Activated T-cell treated with anti-CD3 and anti-CD28 coated beads, Interleukin-2, amount 50 U/mL, for 4 hours (primary cell): ENCODE results near the gene MUS81. TPM values are rescaled to one million over a fixed set of nuclear protein-coding genes. Genes with fewer than 3 reads are reported as not detected.

ENCODE experiments used
- ATAC-seq, 2 donors: fragments of 200-7000 bp; cut with Tn5 transposase; one replicate each; pipeline ENCODE4 v1.10.0; 2021
- DNase-seq: peaks from one replicate; pipeline ENCODE4 v3.0.0-alpha.2; 2020
- H3K27me3 Mint-ChIP-seq: one replicate; pipeline ENCODE4 v1.8.0; 2021; ENCODE audit warnings: low read depth, mixed read lengths
- H3K36me3 Mint-ChIP-seq: one replicate; pipeline ENCODE4 v1.8.0; 2022; ENCODE audit warnings: mixed read lengths; ENCODE audit not compliant: insufficient read depth
- H3K4me1 Mint-ChIP-seq: one replicate; pipeline ENCODE4 v1.8.0; 2021; ENCODE audit warnings: low read depth, mixed read lengths
- H3K4me3 Mint-ChIP-seq: one replicate; pipeline ENCODE4 v1.8.0; 2021; ENCODE audit warnings: mild to moderate bottlenecking, moderate library complexity, mixed read lengths
- H3K9me3 Mint-ChIP-seq: one replicate; pipeline ENCODE4 v1.8.0; 2021; ENCODE audit warnings: mixed read lengths
- total RNA-seq, 3 donors: library from RNA; stranded (reverse); gene quantifications; one replicate each; pipeline ENCODE4 v1.2.1, GENCODE V29; 2021

MUS81 gene
- total RNA-seq, 3 donors from 2014 or later = 60.8 to 72.9 (median 60.8) TPM

GRCh38 chr11:65862191-65862735 lies 2.0 kb downstream of the MUS81 start:
- Mint-ChIP-seq H3K36me3 (peaks cover 13% of the 10 kb centered on the region), H3K4me3 (peak overlapping the region; percentile 89), H3K9me3 (no peaks in the 10 kb centered on the region)

GRCh38 chr11:65862941-65863888 lies 3.0 kb downstream of the MUS81 start:
- ATAC-seq = no peak
- Mint-ChIP-seq H3K4me3 (peak overlapping the region; percentile 89), H3K27me3 (no peaks in the 10 kb centered on the region), H3K4me1 (peaks cover 34% of the 10 kb centered on the region), H3K9me3 (no peaks in the 10 kb centered on the region), H3K36me3 (peaks cover 15% of the 10 kb centered on the region)
- DNase-seq = no peak

More at GRCh38 chr11:65862191-65862735, 2.0 kb downstream of the MUS81 start:
- ATAC-seq (no peak), DNase-seq (no peak)
- peaks cover 35% of the 10 kb centered on the region for H3K4me1 Mint-ChIP-seq
- H3K27me3 Mint-ChIP-seq = no peaks in the 10 kb centered on the region

- H3K4me1 Mint-ChIP-seq = peaks cover 26% of the 10 kb centered on the region
- no peaks in the 10 kb centered on the region for H3K27me3 Mint-ChIP-seq
- no peak overlapping the region for H3K4me3 Mint-ChIP-seq
- peaks cover 15% of the 10 kb centered on the region for H3K36me3 Mint-ChIP-seq
- ATAC-seq (no peak), DNase-seq (no peak)
- no peaks in the 10 kb centered on the region for H3K9me3 Mint-ChIP-seq
Observed at GRCh38 chr11:65863889-65864705, 3.9 kb downstream of the MUS81 start.

GRCh38 chr11:65864706-65865471 lies 4.7 kb downstream of the MUS81 start:
- Mint-ChIP-seq H3K27me3 (no peaks in the 10 kb centered on the region), H3K36me3 (peaks cover 15% of the 10 kb centered on the region), H3K4me1 (peaks cover 23% of the 10 kb centered on the region), H3K9me3 (no peaks in the 10 kb centered on the region), H3K4me3 (no peak overlapping the region)
- DNase-seq = no peak
- no peak for ATAC-seq

- no peaks in the 10 kb centered on the region for H3K27me3 Mint-ChIP-seq
- peaks cover 24% of the 10 kb centered on the region for H3K4me1 Mint-ChIP-seq
- H3K9me3 Mint-ChIP-seq = no peaks in the 10 kb centered on the region
- peaks cover 15% of the 10 kb centered on the region for H3K36me3 Mint-ChIP-seq
- DNase-seq (no peak), ATAC-seq (no peak)
- no peak overlapping the region for H3K4me3 Mint-ChIP-seq
Observed at GRCh38 chr11:65865550-65866172, 5.4 kb downstream of the MUS81 start.

- DNase-seq (no peak), ATAC-seq (no peak)
- Mint-ChIP-seq H3K4me3 (no peak overlapping the region), H3K9me3 (no peaks in the 10 kb centered on the region), H3K36me3 (peaks cover 15% of the 10 kb centered on the region), H3K4me1 (peaks cover 24% of the 10 kb centered on the region), H3K27me3 (no peaks in the 10 kb centered on the region)
Observed at GRCh38 chr11:65866509-65867283, 6.5 kb downstream of the MUS81 start.

- DNase-seq = no peak
- H3K9me3 Mint-ChIP-seq = no peaks in the 10 kb centered on the region
- H3K4me3 Mint-ChIP-seq = no peak overlapping the region
- H3K4me1 Mint-ChIP-seq = peaks cover 21% of the 10 kb centered on the region
- ATAC-seq = no peak
- peaks cover 15% of the 10 kb centered on the region for H3K36me3 Mint-ChIP-seq
- H3K27me3 Mint-ChIP-seq = no peaks in the 10 kb centered on the region
Observed at GRCh38 chr11:65867284-65868071, 7.2 kb downstream of the MUS81 start.

GRCh38 chr11:65868076-65868667 lies 7.9 kb downstream of the MUS81 start:
- peaks cover 19% of the 10 kb centered on the region for H3K4me1 Mint-ChIP-seq
- ATAC-seq (peak; percentile 30 to 36), DNase-seq (no peak)
- peaks cover 11% of the 10 kb centered on the region for H3K36me3 Mint-ChIP-seq
- H3K9me3 Mint-ChIP-seq = no peaks in the 10 kb centered on the region
- no peaks in the 10 kb centered on the region for H3K27me3 Mint-ChIP-seq
- H3K4me3 Mint-ChIP-seq = no peak overlapping the region

GRCh38 chr11:65868907-65869306 lies 8.7 kb downstream of the MUS81 start:
- Mint-ChIP-seq H3K4me1 (peaks cover 18% of the 10 kb centered on the region), H3K27me3 (no peaks in the 10 kb centered on the region), H3K9me3 (no peaks in the 10 kb centered on the region), H3K36me3 (peaks cover 8% of the 10 kb centered on the region), H3K4me3 (no peak overlapping the region)
- ATAC-seq (no peak), DNase-seq (no peak)

- H3K9me3 Mint-ChIP-seq = no peaks in the 10 kb centered on the region
Observed at GRCh38 chr11:65869643-65870306, 9.5 kb downstream of the MUS81 start.

GRCh38 chr11:65870307-65870658 lies 10.1 kb downstream of the MUS81 start:
- no peaks in the 10 kb centered on the region for H3K9me3 Mint-ChIP-seq
- no peak for DNase-seq
- H3K36me3 Mint-ChIP-seq = peaks cover 5% of the 10 kb centered on the region
- no peak for ATAC-seq
- no peaks in the 10 kb centered on the region for H3K27me3 Mint-ChIP-seq
- H3K4me1 Mint-ChIP-seq = peaks cover 18% of the 10 kb centered on the region
- no peak overlapping the region for H3K4me3 Mint-ChIP-seq

More at GRCh38 chr11:65869643-65870306, 9.5 kb downstream of the MUS81 start:
- no peak overlapping the region for H3K4me3 Mint-ChIP-seq
- no peak for DNase-seq
- no peak for ATAC-seq
- no peaks in the 10 kb centered on the region for H3K27me3 Mint-ChIP-seq
- peaks cover 18% of the 10 kb centered on the region for H3K4me1 Mint-ChIP-seq
- peaks cover 8% of the 10 kb centered on the region for H3K36me3 Mint-ChIP-seq
